PC-3 (cell line): ENCODE measurements around the gene CLMN. TPM values are rescaled to one million over a fixed set of nuclear protein-coding genes. Genes with fewer than 3 reads are reported as not detected.

Experiments used
- ATAC-seq: fragments of 200-7000 bp; cut with Tn5 transposase; 2 replicates; pipeline ENCODE4 v1.9.1; 2020; ENCODE audit warnings: mild to moderate bottlenecking, moderate library complexity
- BruUV-seq: library from RNA; stranded (reverse); fragments of 400-500 nt; replicated peaks from 2 replicates; lab custom pipeline; 2021; lab: Mats Ljungman, UMichigan
- CTCF ChIA-PET: fragments of 300-600 bp; sonication (Branson Sonifier 250); formaldehyde crosslinking; loops from one replicate; lab custom pipeline; 2022; ENCODE audit warnings: antibody characterized with exemption; lab: Charles Lee
- POLR2A ChIA-PET: fragments of 300-600 bp; sonication (Branson Sonifier 250); formaldehyde crosslinking; loops from one replicate; lab custom pipeline; 2022; ENCODE audit warnings: antibody characterized with exemption; ENCODE audit not compliant: unreplicated experiment; lab: Charles Lee
- DNase-seq: peaks from one replicate; pipeline ENCODE4 v3.0.0-alpha.2; 2015
- H2AFZ ChIP-seq: fragments of 300-600 bp; sonication (generic); 2 replicates; pipeline ENCODE4 v1.6.0; 2016; ENCODE audit warnings: antibody characterized with exemption, low read length
- H3F3A ChIP-seq: fragments of 300-600 bp; sonication (generic); one replicate; pipeline ENCODE4 v1.6.0; 2017; ENCODE audit warnings: antibody characterized with exemption, low read length, control low read depth, mild to moderate bottlenecking; ENCODE audit not compliant: unreplicated experiment
- H3K27ac ChIP-seq: fragments of 300-600 bp; sonication (generic); 2 replicates; pipeline ENCODE4 v1.5.1; 2016; ENCODE audit warnings: mild to moderate bottlenecking, low read length
- H3K27me3 ChIP-seq: fragments of 300-600 bp; sonication (generic); 2 replicates; pipeline ENCODE4 v1.6.1; 2016; ENCODE audit warnings: low read length, mixed read lengths
- H3K36me3 ChIP-seq: fragments of 300-600 bp; sonication (generic); 2 replicates; pipeline ENCODE4 v1.6.1; 2016; ENCODE audit warnings: low read depth, mixed run types, low read length, mixed read lengths
- H3K4me1 ChIP-seq: fragments of 300-600 bp; sonication (generic); 2 replicates; pipeline ENCODE4 v1.5.1; 2016; ENCODE audit warnings: low read length; ENCODE audit not compliant: insufficient read depth
- H3K4me2 ChIP-seq: fragments of 300-600 bp; sonication (generic); 2 replicates; pipeline ENCODE4 v1.6.0; 2016; ENCODE audit warnings: low read length
- H3K4me3 ChIP-seq: fragments of 300-600 bp; sonication (generic); 2 replicates; pipeline ENCODE4 v1.5.1; 2016; ENCODE audit warnings: mild to moderate bottlenecking, low read length, mixed read lengths
- H3K79me2 ChIP-seq: fragments of 300-600 bp; sonication (generic); 2 replicates; pipeline ENCODE4 v1.6.1; 2017; ENCODE audit warnings: low read length, mixed read lengths
- H3K9ac ChIP-seq: fragments of 300-600 bp; sonication (generic); 2 replicates; pipeline ENCODE4 v1.6.0; 2016; ENCODE audit warnings: mild to moderate bottlenecking, low read length
- H3K9me2 ChIP-seq: fragments of 300-600 bp; sonication (generic); replicated peaks from 2 replicates; pipeline ENCODE4 v1.6.1; 2016; ENCODE audit warnings: mixed run types, low read length, mixed read lengths
- H3K9me3 ChIP-seq: fragments of 300-600 bp; sonication (generic); 2 replicates; pipeline ENCODE4 v1.6.1; 2016; ENCODE audit warnings: low read length, mixed read lengths
- H4K20me1 ChIP-seq: fragments of 300-600 bp; sonication (generic); 2 replicates; pipeline ENCODE4 v1.6.1; 2016; ENCODE audit warnings: low read length, mixed read lengths
- CTCF ChIP-seq: fragments of 300-600 bp; sonication (generic); conservative IDR thresholded peaks from 2 replicates; pipeline ENCODE4 v1.5.1; 2017; ENCODE audit warnings: antibody characterized with exemption, low read depth, mild to moderate bottlenecking, low read length
- EZH2 ChIP-seq: fragments of 300-600 bp; sonication (generic); IDR thresholded peaks from one replicate; pipeline ENCODE4 v1.6.1; 2017; ENCODE audit warnings: antibody characterized with exemption, mild to moderate bottlenecking, low read length; ENCODE audit not compliant: unreplicated experiment
- EZH2phosphoT487 ChIP-seq: fragments of 300-600 bp; sonication (generic); IDR thresholded peaks from 2 replicates; pipeline ENCODE4 v1.6.1; 2018; ENCODE audit warnings: mild to moderate bottlenecking, antibody characterized with exemption, low read length, borderline replicate concordance
- intact Hi-C: fragments of 100-400 bp; cut with micrococcal nuclease; formaldehyde crosslinking; loops from 2 replicates; pipeline ENCODE4 v1.9.0; 2023
- total RNA-seq: library from RNA; depleted of rRNA; stranded (reverse); fragments of >200 nt; gene quantifications from 2 replicates; pipeline ENCODE4 v1.2.3, GENCODE V29; 2014

The CLMN gene
- total RNA-seq, 1 experiment from 2014 or later: 3.5 TPM

DNA sequence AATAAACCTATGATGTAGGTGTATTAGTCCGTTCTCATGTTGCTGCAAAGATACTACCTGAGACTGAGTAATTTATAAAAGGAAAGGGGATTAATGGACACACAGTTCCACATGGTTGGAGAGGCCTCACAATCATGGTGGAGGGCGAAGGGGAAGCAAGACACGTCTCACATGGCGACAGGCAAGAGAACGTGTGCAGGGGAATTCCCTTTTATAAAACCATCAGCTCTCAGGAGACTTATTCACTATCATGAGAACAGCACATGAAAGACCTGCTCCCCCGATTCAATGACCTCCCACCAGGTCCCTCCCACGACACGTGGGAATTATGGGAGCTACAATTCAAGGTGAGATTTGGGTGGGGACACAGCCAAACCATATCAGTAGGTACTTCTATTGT, 103.7 kb downstream of the CLMN start:
- ATAC-seq: no peak
- H3K9me2 ChIP-seq: no peaks in the 10 kb centered on the region
- no peak overlapping the region for H3K4me2 ChIP-seq
- intact Hi-C loops: no loop called here
- H3K79me2 ChIP-seq: no peaks in the 10 kb centered on the region
- H3K9ac ChIP-seq: no peak overlapping the region
- H3K9me3 ChIP-seq: no peaks in the 10 kb centered on the region
- no TSS peak for BruUV-seq
- H3K4me1 ChIP-seq: no peaks in the 10 kb centered on the region
- ChIA-PET POLR2A (no interaction called here), CTCF (no interaction called here)
- no peak overlapping the region for H3K4me3 ChIP-seq
- H4K20me1 ChIP-seq: no peaks in the 10 kb centered on the region
- no peaks in the 10 kb centered on the region for H3K36me3 ChIP-seq
- no peak for TF ChIP-seq CTCF
- TF ChIP-seq EZH2phosphoT487: no peak
- TF ChIP-seq EZH2: no peak
- H3K27ac ChIP-seq: no peak overlapping the region
- H2AFZ ChIP-seq: no peak overlapping the region
- DNase-seq: no peak
- no peaks in the 10 kb centered on the region for H3F3A ChIP-seq
- H3K27me3 ChIP-seq: no peaks in the 10 kb centered on the region

- no peak for ATAC-seq
- H3K27ac ChIP-seq: no peak overlapping the region
- intact Hi-C loops: no loop called here
- POLR2A ChIA-PET: no interaction called here
- H4K20me1 ChIP-seq: no peaks in the 10 kb centered on the region
- H3K4me1 ChIP-seq: no peaks in the 10 kb centered on the region
- H3F3A ChIP-seq: no peaks in the 10 kb centered on the region
- no peaks in the 10 kb centered on the region for H3K27me3 ChIP-seq
- no peak overlapping the region for H3K9ac ChIP-seq
- H3K9me3 ChIP-seq: no peaks in the 10 kb centered on the region
- CTCF ChIA-PET: no interaction called here
- TF ChIP-seq EZH2 (no peak), CTCF (no peak)
- no peaks in the 10 kb centered on the region for H3K79me2 ChIP-seq
- H3K36me3 ChIP-seq: no peaks in the 10 kb centered on the region
- no peak overlapping the region for H3K4me2 ChIP-seq
- H3K4me3 ChIP-seq: no peak overlapping the region
- DNase-seq: no peak
- no TSS peak for BruUV-seq
- no peaks in the 10 kb centered on the region for H3K9me2 ChIP-seq
- H2AFZ ChIP-seq: no peak overlapping the region
Observed at GRCh38 chr14:95215094-95215725, 104.5 kb downstream of the CLMN start.

GRCh38 chr14:95213774-95214173, 105.9 kb downstream of the CLMN start:
- Histone ChIP-seq H3F3A (no peaks in the 10 kb centered on the region), H3K4me2 (no peak overlapping the region), H3K27me3 (no peaks in the 10 kb centered on the region), H3K27ac (no peak overlapping the region), H3K9ac (no peak overlapping the region), H3K36me3 (no peaks in the 10 kb centered on the region), H3K4me3 (no peak overlapping the region), H2AFZ (no peak overlapping the region), H3K9me3 (no peaks in the 10 kb centered on the region), H3K4me1 (no peaks in the 10 kb centered on the region), H3K9me2 (no peaks in the 10 kb centered on the region), H3K79me2 (no peaks in the 10 kb centered on the region), H4K20me1 (no peaks in the 10 kb centered on the region)
- ChIA-PET POLR2A (no interaction called here), CTCF (no interaction called here)
- no peak for TF ChIP-seq CTCF
- no peak for TF ChIP-seq EZH2
- TF ChIP-seq EZH2phosphoT487: no peak
- intact Hi-C loops: no loop called here
- no TSS peak for BruUV-seq
- no peak for ATAC-seq
- no peak for DNase-seq
